SK-N-SH treated with all-trans-retinoic acid at 6 μM for 48 hours (cell line): Measurements from ENCODE around the gene SMAD6.

Source experiments
- ARNTL ChIP-seq: fragments of 450-650 bp; formaldehyde crosslinking; IDR thresholded peaks from 2 replicates; pipeline ENCODE4 v1.5.0; 2020; ENCODE audit warnings: low read depth, mild to moderate bottlenecking, moderate library complexity, borderline replicate concordance
- BACH2 ChIP-seq: fragments of 250-450 bp; sonication (Bioruptor Pico); IDR thresholded peaks from 2 replicates; pipeline ENCODE4 v1.9.0; 2021; ENCODE audit warnings: mild to moderate bottlenecking, borderline replicate concordance
- ISL1 ChIP-seq: fragments of 250-450 bp; sonication (Bioruptor Pico); IDR thresholded peaks from 2 replicates; pipeline ENCODE4 v2.1.2; 2022; ENCODE audit warnings: mild to moderate bottlenecking, moderate library complexity
- ZC3H10 ChIP-seq: fragments of 250-450 bp; sonication (Bioruptor Pico); IDR thresholded peaks from 2 replicates; pipeline ENCODE4 v1.5.1; 2021; ENCODE audit warnings: mild to moderate bottlenecking, moderate library complexity

DNA sequence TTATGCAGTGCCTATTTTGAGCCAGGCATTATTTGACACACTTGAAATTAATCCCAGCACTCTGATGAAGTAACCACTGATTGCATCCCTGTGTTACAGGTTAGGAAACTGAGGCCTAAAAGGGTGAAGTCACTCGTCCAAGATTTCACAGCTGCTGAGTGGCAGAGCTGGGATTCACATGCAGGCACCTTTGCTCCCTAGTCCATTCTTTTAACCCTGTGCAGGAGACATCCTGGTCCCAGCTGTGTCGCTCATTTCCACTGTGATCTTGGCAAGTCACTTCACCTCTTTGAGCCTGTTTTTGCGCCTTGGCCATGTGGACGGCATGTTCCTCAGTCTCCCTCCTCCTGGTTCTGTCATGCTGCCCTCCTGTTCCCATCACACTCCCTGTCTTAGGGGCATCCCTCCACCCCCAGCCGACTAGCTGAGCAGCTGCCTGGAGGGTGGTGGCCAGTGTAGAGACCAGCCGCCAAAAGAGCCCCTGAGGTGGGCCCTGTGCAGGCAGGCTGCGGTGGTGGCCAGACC lies 70.6 kb downstream of the SMAD6 start:
- no peak for TF ChIP-seq ZC3H10
- TF ChIP-seq ISL1 (CRISPR knock-in tag), result no peak
- no peak for TF ChIP-seq ARNTL (CRISPR knock-in tag)
- no peak for TF ChIP-seq BACH2 (CRISPR knock-in tag)
